NCI-H1436 (cell line): Measurements from ENCODE around the gene PAQR9.

ENCODE experiments used
- DNase-seq: peaks from one replicate; lab custom pipeline; 2025; lab: John Stamatoyannopoulos, UW

The PAQR9 gene

DNA sequence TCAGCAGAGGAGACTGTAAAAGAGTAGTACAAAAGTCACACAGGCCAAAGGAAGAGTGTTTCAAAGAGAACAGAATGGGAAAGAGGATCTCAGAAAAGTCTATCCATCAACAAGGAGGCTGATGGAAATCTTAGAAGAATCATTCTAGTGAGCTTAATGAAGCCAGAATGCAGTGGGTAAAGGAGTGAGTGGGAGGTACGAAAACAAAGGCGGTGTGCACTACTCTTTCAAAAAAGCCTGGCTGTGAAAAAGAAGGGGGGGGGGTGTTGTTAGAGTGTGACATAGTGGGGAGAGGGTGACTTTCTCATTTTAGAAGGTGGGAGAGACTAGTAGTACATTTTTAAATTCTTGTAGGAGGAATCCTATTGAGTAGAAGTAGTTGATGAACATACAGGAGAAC is 11.7 kb downstream of the PAQR9 start:
- DNase-seq, result no peak

DNA sequence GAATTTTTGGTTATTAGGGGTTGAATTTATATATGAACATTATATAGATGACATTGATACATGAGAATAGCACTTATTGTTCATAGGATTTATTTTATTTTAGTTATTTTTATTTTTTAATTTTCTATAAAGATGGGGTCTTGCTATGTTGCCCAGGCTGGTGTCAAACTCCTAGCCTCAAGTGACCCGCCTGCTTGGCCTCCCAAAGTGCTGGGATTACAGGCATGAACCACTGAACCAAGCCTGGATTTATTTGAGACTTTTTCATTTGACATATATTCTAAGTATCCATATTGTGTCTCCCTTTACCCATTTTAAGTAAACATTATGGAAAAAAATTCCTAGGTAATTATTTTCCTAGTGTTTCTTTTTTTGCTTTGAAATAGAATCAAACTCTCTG is 12.5 kb downstream of the PAQR9 start:
- no peak for DNase-seq

DNA sequence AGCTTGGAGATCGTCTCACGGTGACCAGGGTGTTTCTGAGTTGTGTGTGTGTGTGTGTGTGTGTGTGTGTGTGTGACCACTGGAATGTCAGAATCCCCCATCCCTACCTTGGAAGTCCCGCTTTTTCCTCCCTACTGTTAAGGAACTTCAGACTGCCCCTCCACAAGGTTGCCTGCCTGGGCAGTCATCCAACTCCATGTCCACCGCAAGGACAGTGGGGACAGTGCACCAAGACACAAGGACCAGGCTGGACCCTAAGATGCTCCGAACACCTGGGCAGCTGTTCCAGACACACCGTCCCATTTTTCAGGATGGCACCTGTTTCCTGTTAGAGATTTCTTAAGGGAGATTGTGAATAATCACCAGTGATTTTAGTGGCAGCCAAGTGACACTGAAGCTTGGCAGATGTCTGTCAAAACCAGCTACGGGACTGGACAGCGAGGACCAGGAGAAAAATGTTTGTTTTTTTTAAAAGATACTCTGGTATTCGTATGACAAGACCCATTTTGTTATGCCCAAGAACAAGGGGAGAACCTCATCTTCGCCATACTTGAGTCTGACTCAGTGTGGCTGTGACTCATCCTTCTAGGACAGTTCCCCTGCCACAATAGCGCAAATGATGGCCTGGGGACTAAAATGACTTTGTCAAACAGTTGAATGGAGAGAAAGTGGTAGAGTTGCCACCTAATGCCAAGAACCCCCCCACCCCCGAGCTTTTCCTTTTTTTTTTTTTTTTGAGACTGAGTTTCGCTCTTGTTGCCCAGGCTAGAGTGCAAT is 15.5 kb downstream of the PAQR9 start:
- no peak for DNase-seq

GRCh38 chr3:142947352-142947751 is 16.1 kb downstream of the PAQR9 start:
- DNase-seq, result no peak

GRCh38 chr3:142946861-142947260 is 16.6 kb downstream of the PAQR9 start:
- DNase-seq, result no peak

DNA sequence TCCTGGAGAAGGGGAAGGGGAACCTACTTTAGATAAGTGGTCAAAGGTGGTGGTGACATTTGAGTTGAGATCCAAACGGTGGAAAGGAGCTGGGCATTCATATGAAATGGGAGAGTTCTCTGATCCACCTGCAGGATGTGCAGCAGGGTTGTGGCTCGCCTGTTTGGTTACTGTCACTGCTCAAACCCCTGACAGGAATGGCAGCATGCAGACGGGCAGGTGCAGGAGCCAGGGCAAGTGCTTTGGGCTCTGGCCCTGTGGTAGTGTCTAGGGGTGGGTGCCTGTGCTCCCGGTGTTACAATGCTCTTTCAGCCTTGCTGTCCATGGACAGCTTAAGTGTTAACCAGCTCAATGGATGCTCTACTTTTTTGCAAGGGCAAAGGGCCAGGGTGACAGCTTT is 18.5 kb downstream of the PAQR9 start:
- no peak for DNase-seq

DNA sequence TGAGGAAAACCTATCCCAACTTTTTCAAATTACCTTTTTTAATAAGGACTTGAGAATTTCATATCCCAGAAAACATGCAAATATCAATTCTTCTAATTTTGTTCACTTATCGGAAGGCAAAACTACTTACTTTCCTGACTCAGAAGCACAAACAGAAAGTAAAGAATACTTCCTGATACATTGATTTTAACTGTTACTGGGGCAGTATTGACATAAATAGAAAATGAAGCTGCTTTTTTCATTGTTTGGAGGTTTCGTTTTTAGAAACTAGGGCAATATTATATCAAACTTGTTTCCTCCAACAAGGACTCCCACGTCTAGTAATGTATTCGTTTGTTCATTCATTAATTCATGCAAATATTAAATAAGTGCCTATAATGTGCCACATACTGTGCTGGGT is 19.1 kb downstream of the PAQR9 start:
- no peak for DNase-seq

DNA sequence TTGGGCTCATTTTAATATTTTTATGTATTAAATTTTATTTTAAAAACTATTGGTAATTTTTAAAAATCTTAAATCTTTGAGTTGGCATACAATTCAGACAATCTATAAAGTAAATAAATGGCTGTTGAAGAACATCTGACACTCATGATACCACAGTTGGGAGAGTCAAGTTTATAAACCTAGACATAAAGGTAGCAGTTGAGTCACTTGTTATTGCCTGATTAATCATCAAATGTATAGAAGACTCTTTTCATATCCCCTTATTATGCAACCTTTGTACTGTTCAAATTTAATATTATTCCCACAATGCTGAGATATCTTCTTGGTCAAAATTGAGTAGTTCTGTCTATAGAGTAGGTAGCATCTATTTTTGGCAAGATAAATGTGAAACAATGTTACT is 19.6 kb downstream of the PAQR9 start:
- DNase-seq, result no peak

DNA sequence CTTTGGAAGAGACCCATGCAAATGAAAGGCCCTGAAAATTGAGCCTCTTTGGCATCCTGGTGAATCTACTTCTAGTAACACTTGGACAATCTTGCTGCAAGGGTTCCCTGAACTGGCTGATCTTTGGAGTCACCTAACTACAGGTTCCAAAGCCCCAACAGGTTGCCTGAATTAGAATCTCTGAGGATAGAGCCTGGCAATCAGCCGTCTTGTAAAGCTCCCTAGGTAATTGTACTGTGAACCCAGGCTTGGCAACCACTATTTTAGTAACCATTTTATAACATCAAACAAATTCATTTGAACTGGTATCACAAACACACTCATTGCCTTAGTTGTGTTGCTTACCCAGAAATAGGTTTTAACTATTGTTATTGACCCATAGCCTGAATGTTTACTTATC is 20.1 kb downstream of the PAQR9 start:
- DNase-seq, result no peak

- DNase-seq, result no peak
These were observed 21.9 kb downstream of the PAQR9 start for GRCh38 chr3:142941373-142942123.

- DNase-seq, result no peak
These were observed 23.0 kb downstream of the PAQR9 start for GRCh38 chr3:142940472-142940871.

GRCh38 chr3:142940000-142940399 is 23.5 kb downstream of the PAQR9 start:
- no peak for DNase-seq

GRCh38 chr3:142935963-142936362 is 27.5 kb downstream of the PAQR9 start:
- no peak for DNase-seq

DNA sequence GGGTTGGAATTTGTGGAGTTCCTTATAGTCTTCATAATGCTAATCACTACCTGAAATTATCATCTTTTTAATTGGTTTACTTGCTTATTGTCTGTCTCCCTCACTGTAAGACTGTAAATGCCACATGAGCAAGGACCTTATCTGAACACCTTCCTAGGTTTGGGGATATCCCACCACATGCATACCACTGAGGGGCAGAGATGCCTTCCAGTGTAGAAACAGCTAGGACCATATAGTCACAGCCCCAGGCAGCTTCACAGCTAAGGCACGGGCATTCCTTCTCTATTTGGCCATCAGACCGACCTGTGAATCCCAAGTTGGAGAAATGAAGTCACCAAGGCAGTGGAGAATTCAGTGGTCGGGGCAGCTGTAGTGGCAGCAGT is 28.6 kb downstream of the PAQR9 start:
- no peak for DNase-seq

DNA sequence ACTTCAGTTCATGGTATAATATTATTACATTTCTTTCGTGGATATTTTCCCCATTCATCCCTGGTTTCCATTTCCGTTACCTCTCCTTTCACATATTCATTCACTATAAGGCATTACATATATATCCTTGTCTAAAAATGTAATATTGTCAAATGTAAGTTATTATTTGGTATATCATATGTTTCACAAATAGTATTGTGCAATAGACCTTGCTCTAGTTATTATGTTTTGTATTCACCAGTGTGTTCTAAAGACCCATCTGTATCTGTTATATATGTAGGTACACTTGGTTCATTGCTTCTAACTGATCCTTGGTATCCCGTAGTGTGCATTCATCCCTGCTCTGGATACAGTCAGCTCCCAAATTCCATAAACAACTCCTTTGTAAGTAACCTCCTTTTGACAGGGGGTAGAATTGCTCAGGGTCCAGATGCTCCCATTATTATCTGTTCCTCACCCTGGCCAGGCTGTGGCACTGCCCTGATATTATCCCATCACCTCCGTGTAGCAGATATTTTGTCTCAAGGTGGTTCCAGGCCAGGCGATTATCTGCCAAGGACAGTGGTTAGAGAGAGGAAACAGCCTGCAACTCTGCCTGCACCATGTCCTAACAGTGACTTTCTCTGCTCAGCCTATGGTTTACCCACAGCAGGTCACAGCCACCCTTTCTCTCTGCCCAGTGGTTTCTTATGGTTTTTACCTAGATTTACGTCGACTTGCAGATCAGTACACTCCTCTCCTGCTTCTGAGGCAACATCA is 29.2 kb downstream of the PAQR9 start:
- no peak for DNase-seq

- DNase-seq, result peak; percentile 12
These were observed 32.3 kb downstream of the PAQR9 start for GRCh38 chr3:142931222-142931621.

GRCh38 chr3:142930463-142930862 is 33.0 kb downstream of the PAQR9 start:
- no peak for DNase-seq

DNA sequence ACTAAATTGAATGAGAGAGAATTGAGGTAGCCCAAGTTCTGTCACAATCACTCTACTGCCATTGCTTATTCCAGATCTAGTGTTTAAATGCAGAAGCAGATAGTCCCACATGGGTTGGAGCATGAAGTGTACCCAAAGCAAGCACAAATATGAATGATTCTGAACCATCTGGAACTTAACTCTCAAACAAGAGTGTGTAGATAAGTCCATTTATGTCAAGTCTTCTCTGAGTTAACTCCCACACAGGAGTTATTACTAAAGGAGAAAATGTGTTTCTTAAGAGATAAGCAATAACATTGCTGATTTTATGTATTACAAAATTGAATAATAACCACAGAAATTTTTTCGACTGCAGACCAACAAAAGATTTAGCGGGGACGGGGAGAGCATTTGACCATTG is 33.6 kb downstream of the PAQR9 start:
- no peak for DNase-seq

DNA sequence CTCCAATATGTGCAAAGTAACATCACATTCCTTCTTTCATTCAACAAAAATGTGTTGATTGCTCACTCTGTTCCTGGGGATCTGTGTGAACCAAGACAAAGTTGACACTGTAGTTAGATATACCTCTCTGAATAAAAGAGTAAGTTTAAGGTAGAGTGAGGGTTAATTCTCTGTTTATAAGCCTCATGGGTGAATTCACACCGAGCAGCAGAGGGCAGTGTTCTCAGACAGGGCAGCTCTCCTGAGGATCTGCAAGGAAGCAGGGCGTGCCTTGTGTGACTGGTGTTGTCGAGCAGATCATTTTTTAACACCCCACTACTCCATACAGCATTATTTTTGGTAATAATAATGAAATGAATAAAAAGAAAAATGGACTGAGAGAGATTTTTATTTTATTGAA is 34.4 kb downstream of the PAQR9 start:
- DNase-seq, result peak; percentile 53

GRCh38 chr3:142926368-142926944 is 37.0 kb downstream of the PAQR9 start:
- no peak for DNase-seq

DNA sequence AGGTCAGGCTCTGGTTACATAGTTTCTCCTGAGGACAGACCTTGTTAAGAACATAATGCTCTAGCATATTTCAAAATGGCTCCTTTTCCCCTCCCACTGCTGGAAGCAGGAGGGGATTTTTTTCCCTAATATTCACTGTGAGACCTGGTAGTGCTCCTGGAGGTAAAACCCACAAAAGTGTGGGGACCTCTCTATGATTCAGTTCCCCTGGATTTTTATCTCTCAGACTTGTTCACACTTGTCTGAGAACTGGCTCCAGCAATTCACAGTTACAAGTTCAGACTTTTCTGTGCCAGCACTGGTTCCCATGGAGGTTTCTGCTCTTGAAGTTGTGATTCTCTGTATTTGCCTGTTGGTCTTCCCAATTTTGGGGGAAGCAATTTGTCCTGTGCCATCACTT is 38.3 kb downstream of the PAQR9 start:
- no peak for DNase-seq

- DNase-seq, result no peak
These were observed 39.8 kb downstream of the PAQR9 start for GRCh38 chr3:142923694-142924093.

- no peak for DNase-seq
These were observed 46.9 kb downstream of the PAQR9 start for GRCh38 chr3:142916605-142917004.
